Stimulated activated CD8-positive, alpha-beta memory T cell treated with anti-CD3 and anti-CD28 coated beads, Interleukin-12 subunit alpha, Interleukin-12 subunit beta, amount 100 ng/mL, for 24 hours (primary cell): ENCODE measurements around the gene TCP10L.
"Not testable (repeated sequence)": the region's sequence is repeated elsewhere in the genome, so short reads cannot be mapped to it uniquely, and the experiment has no call there.

Source experiments
- DNase-seq: peaks from one replicate; pipeline ENCODE4 v3.0.0-alpha.2; 2020; ENCODE audit errors: extremely low read depth

Gene TCP10L

GRCh38 chr21:32554832-32555638 lies 30.3 kb downstream of the TCP10L start:
- no peak for DNase-seq

GRCh38 chr21:32549886-32550285 lies 35.4 kb downstream of the TCP10L start:
- DNase-seq = no peak

- DNase-seq = no peak
These were observed 35.9 kb downstream of the TCP10L start for GRCh38 chr21:32549440-32549839.

GRCh38 chr21:32548978-32549377 lies 36.3 kb downstream of the TCP10L start:
- DNase-seq = no peak

- no peak for DNase-seq
These were observed 38.3 kb downstream of the TCP10L start for GRCh38 chr21:32547018-32547417.

DNA sequence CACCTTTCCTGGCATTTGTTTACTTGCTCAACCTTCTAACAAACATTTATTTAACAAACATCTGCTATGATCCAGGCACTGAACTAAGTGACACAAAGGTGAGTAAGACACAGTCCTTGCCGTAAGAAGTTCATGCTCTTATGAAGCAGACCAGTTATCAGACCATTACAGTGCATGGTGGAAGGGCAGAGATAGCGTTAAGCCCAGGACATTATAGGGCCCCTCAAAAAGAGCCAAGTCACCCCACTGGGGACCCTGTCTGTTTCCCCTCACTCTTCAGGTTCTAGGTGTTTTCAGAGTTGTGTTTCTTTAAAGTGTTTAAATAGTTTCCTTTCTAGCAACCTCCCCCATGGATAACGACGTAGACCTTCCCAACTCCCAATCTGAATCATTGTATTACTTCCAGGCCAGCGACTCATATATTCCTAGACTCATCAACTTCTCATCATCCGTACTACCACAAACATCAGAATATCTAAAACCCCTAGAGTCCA lies 39.3 kb downstream of the TCP10L start:
- no peak for DNase-seq

GRCh38 chr21:32544697-32545096 lies 40.6 kb downstream of the TCP10L start:
- DNase-seq = no peak

DNA sequence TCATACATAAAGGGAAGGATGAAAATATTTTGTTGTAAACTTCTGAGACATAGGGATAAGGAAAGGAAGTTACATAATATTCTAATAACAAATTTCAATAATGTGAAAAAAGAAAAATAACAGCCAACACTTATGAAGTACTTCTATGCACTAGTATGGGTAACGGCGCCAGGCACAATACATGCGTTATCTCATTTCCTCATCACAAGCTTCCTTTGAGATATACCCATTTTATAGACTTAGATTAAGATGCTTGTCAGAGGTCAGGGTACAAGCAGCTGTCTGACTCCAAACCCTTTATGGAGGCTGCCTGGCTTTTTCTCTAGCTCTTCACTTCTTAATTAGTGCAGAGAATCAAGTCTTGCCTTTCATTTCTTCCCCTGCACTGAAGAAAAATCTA lies 41.3 kb downstream of the TCP10L start:
- DNase-seq = no peak

DNA sequence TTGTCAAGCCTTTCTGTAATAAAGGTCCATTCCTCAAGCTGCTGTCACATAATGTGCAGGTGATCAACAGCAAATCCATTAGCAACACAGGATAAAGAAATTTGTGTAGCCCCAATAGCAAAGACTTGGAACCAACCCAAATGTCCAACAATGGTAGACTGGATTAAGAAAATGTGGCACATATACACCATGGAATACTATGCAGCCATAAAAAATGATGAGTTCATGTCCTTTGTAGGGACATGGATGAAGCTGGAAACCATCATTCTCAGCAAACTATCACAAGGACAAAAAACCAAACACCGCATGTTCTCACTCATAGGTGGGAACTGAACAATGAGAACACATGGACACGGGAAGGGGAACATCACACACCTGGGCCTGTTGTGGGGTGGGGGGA lies 42.3 kb downstream of the TCP10L start:
- not testable (repeated sequence) for DNase-seq

- no peak for DNase-seq
These were observed 45.9 kb downstream of the TCP10L start for GRCh38 chr21:32539378-32539777.

DNA sequence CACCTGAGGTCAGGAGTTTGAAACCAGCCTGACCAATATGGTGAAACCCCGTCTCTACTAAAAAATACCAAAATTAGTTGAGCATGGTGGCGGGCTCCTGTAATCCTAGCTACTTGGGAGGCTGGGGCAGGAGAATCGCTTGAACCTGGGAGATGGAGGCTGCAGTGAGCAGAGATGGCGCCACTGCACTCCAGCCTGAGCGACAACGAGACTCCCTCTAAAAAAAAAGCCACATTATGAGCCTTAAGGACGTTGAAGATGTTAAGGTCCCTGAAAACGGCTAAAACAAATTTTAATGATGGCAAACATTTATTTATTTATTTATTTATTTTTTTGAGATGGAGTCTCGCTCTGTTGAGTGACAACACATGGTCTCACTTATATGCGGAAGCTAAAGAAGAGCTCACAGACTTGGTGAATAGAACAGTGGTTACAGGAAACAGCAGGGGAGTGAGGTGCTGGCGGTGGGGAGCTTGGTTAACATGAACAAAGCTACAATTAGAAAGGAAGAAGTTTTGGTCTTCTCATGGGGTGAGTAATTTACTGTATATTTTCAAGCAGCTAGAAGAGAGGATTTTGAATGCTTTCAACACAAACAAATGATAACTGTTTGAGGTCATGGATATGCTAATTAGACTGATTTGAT lies 47.1 kb downstream of the TCP10L start:
- no peak for DNase-seq

DNA sequence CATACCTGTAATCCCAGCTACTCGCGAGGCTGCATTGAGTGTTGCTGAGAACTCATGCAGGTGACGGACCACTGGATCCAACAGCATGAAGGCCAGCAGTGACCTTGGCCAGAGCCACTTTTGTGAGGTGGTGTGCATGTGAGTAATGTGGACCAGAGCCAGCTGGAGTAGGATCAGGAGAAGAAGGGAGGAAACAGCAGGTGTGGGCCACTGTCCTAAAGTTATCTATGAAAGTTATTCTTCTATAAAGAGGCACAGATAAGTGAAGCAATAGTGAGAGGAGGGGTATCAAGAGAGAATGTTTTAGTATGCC lies 47.8 kb downstream of the TCP10L start:
- DNase-seq = no peak

GRCh38 chr21:32535612-32536011 lies 49.7 kb downstream of the TCP10L start:
- DNase-seq = no peak

DNA sequence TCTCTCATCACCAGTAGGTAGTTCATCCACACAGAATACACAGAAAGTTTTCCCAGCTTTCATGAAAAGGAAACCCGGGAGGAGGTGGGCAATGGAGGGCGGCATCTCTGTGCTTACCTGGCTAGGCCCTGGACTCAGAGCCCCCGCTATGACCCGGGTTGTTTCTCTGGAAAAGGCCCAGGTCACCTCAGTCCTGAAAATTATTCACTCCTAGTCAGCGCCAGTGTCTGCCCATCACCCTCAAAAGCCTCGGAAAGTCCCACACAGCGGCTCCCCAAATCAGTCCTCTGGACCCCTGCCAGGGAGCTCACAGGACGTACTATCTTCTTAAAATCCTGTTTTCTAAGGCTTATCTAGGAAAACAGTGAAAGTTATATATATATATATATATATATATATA lies 51.2 kb downstream of the TCP10L start:
- no peak for DNase-seq

DNA sequence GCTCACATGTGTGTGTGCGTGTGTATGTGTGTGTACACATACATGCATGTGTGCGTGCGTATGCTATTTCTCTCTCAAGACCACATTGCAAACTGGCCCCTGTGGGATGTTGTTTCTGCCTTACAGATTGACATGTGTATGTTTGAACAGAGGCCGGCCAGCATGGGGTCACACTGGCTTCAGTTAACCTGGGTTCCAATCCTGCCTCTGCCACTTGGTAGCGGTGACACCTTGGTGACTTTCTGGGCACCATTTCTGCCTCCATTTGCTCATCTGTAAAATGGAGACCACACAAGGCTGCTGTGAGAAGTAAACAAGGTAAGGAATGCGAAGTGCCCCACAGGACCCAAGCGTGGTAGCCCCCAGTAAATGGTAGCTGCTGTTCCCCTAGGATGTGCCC lies 51.7 kb downstream of the TCP10L start:
- no peak for DNase-seq

GRCh38 chr21:32533053-32533452 lies 52.3 kb downstream of the TCP10L start:
- no peak for DNase-seq

DNA sequence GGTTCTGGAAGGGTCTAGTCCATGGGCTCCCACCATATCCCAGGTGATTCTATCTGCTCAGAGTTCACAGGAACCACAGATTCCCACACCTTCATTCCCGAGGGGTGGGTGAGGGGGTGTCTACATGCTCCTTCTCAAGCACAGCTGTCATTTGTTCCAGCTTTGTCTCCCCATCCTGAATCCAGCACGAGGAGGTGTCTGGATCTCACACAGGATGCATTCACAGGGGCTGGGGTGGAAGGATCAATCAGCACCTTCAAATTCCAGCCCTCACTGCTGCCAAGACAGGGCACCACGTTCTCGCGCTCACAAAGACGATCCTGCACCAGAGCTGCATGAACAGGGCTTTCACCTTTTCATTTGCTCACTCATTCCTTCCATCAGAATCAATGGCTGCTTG lies 52.7 kb downstream of the TCP10L start:
- DNase-seq = no peak

DNA sequence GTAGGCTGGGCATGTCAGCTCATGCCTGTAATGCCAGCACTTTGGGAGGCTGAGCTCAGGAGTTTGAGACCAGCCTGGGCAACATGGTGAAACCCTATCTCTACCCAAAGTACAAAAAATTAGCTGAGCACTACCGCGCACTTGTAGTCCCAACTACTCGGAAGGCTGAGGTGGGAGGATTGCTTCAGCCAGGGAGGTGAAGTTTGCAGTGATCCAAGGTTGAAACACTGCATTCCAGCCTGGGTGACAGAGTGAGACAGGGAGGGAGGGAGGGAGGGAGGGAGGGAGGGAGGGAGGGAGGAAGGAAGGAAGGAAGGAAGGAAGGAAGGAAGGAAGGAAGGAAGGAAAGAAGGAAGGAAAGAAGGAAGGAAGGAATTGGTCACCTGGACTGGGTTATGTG lies 53.8 kb downstream of the TCP10L start:
- not testable (repeated sequence) for DNase-seq

GRCh38 chr21:32530809-32531208 lies 54.5 kb downstream of the TCP10L start:
- not testable (repeated sequence) for DNase-seq

- no peak for DNase-seq
These were observed 55.6 kb downstream of the TCP10L start for GRCh38 chr21:32529679-32530078.

DNA sequence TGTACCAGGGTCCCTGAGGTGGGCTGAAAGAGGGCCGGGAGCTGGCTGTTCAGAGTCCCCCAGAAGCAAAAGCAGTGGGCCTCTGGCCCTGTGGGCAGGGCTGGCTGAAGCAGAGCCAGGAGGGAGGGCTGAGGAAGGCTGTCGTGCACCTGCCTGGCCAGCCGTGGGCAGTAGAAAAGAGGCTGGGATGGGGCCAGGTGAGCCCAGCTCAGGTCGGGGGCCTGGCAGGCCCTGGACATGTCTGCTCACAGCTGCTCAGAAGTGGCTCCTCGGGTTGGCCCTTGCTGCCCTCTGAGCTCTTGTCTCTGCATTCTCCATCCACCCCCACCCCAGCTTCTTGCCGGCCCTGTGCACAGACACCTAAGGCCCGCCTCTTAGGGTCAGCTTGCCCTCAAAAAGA lies 60.0 kb downstream of the TCP10L start:
- DNase-seq = no peak

- no peak for DNase-seq
These were observed 61.2 kb downstream of the TCP10L start for GRCh38 chr21:32523988-32524719.
